ENCODE data around the gene IGLL1.
A peak's percentile ranks its signal among the peaks of the same experiment; 100 is the strongest.
"Not testable (repeated sequence)": the region's sequence is repeated elsewhere in the genome, so short reads cannot be mapped to it uniquely, and the experiment has no call there.

The IGLL1 gene

GRCh38 chr22:23591201-23591791, 11.2 kb upstream of the IGLL1 start:
- DNase-seq = peak; percentile 60

- no peak for DNase-seq
These were observed 3.7 kb upstream of the IGLL1 start for GRCh38 chr22:23583836-23584235.

- no peak for DNase-seq
These were observed 3.1 kb upstream of the IGLL1 start for GRCh38 chr22:23583153-23583552.

GRCh38 chr22:23581260-23581650, 1.2 kb upstream of the IGLL1 start:
- DNase-seq = no peak

- DNase-seq = no peak
These were observed 628 bp upstream of the IGLL1 start for GRCh38 chr22:23580576-23581259.

- no peak for DNase-seq
These were observed 810 bp downstream of the IGLL1 start for GRCh38 chr22:23579280-23579679.

GRCh38 chr22:23578306-23578705, 1.8 kb downstream of the IGLL1 start:
- DNase-seq = no peak

- no peak for DNase-seq
These were observed 3.4 kb downstream of the IGLL1 start for GRCh38 chr22:23576681-23577080.

GRCh38 chr22:23575601-23576000, 4.5 kb downstream of the IGLL1 start:
- no peak for DNase-seq

- no peak for DNase-seq
These were observed 5.2 kb downstream of the IGLL1 start for GRCh38 chr22:23574877-23575276.

GRCh38 chr22:23574371-23574811, 5.7 kb downstream of the IGLL1 start:
- DNase-seq = no peak

GRCh38 chr22:23573701-23574235, 6.3 kb downstream of the IGLL1 start:
- not testable (repeated sequence) for DNase-seq

- not testable (repeated sequence) for DNase-seq
These were observed 7.0 kb downstream of the IGLL1 start for GRCh38 chr22:23573106-23573505.

GRCh38 chr22:23571486-23571885, 8.6 kb downstream of the IGLL1 start:
- DNase-seq = no peak

- no peak for DNase-seq
These were observed 9.4 kb downstream of the IGLL1 start for GRCh38 chr22:23570681-23571080.

GRCh38 chr22:23569716-23570115, 10.4 kb downstream of the IGLL1 start:
- no peak for DNase-seq

- no peak for DNase-seq
These were observed 10.8 kb downstream of the IGLL1 start for GRCh38 chr22:23569291-23569690.

GRCh38 chr22:23566705-23567475, 13.2 kb downstream of the IGLL1 start:
- no peak for DNase-seq

- DNase-seq = no peak
These were observed 14.0 kb downstream of the IGLL1 start for GRCh38 chr22:23565915-23566704.

- no peak for DNase-seq
These were observed 14.7 kb downstream of the IGLL1 start for GRCh38 chr22:23565305-23565914.

GRCh38 chr22:23564276-23564675, 15.8 kb downstream of the IGLL1 start:
- no peak for DNase-seq

- no peak for DNase-seq
These were observed 17.0 kb downstream of the IGLL1 start for GRCh38 chr22:23563111-23563510.
